GM12878 (cell line): ENCODE data around the gene SPAG16. TPM values are rescaled to one million over a fixed set of nuclear protein-coding genes. Genes with fewer than 3 reads are reported as not detected.

Source experiments
- BRCA1 ChIP-seq: IDR thresholded peaks from 2 replicates; pipeline ENCODE4 v1.6.1; 2011; ENCODE audit warnings: low read depth, low read length, improper control_type of control experiment
- CHD4 ChIP-seq: fragments of 200-600 bp; sonication (generic); IDR thresholded peaks from 2 replicates; pipeline ENCODE4 v1.6.1; 2016; ENCODE audit warnings: mild to moderate bottlenecking
- STAT3 ChIP-seq: IDR thresholded peaks from 2 replicates; pipeline ENCODE4 v1.6.1; 2011; ENCODE audit warnings: low read depth, low read length, improper control_type of control experiment
- polyA plus RNA-seq, 11 experiments: library from polyadenylated mRNA; depleted of rRNA in 4 of 11; unstranded in 6 of 11; stranded (reverse) in 5 of 11; fragments of >200 nt; fragmentation: Nextera tagmentation in 4 of 11; fragmentation: Illumina TruSeq in 1 of 11; extraction: Ambion mirVana in 4 of 11; extraction: Trizol in 1 of 11; gene quantifications; 1 replicate in 1 of 11; 2 replicates in 10 of 11; pipeline versions ENCODE4 v1.2.1 to v1.2.3, GENCODE V29; 2011 to 2016; ENCODE audit warnings: inconsistent platforms in 2 of 11, missing spikeins in 2 of 11, low read depth in 1 of 11
- total RNA-seq, 4 experiments: library from RNA; depleted of rRNA in 3 of 4; stranded (reverse); fragments of >200 nt in 3 of 4; fragmentation: Illumina TruSeq in 1 of 4; extraction: Trizol in 1 of 4; gene quantifications; 2 replicates each; pipeline versions ENCODE4 v1.2.1 to v1.2.3, GENCODE V29; 2013 to 2021
- TF ChIP-seq, protein P1 (sequence below): IDR thresholded peaks from 2 replicates; pipeline ENCODE4 v1.6.1; 2012; ENCODE audit warnings: mild to moderate bottlenecking, low read depth, low read length
- TF ChIP-seq, protein P2 (sequence below): fragments of 450-650 bp; IDR thresholded peaks from 2 replicates; pipeline ENCODE4 v1.6.1; 2016; ENCODE audit warnings: mild to moderate bottlenecking, moderate library complexity, borderline replicate concordance

Gene SPAG16
- total and polyA plus RNA-seq, 10 of the 15 experiments (the other 5 are each of a cell fraction or from before 2014, with no cell fraction given) = 6.0 to 25.0 (median 15.2) TPM

DNA sequence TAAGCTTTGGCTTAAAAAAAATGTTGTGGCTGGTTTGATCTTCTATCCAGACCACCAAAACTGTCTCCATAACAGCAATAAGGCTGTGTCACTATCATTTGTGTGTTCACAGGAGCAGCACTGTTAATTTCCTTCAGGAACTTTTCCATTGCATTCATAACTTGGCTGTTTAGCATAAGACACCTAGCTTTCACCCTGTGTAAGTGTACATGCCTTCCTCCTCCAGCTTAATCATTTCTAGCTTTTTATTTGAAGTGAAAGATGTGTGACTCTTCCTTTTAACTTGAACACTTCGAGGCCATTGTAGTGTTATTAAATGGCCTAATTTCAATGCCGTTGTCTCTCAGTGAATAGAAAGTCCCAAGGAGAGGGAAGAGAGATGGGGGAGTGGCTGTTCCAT lies 773.7 kb downstream of the SPAG16 start (continued):
- TF ChIP-seq, protein P1, sequence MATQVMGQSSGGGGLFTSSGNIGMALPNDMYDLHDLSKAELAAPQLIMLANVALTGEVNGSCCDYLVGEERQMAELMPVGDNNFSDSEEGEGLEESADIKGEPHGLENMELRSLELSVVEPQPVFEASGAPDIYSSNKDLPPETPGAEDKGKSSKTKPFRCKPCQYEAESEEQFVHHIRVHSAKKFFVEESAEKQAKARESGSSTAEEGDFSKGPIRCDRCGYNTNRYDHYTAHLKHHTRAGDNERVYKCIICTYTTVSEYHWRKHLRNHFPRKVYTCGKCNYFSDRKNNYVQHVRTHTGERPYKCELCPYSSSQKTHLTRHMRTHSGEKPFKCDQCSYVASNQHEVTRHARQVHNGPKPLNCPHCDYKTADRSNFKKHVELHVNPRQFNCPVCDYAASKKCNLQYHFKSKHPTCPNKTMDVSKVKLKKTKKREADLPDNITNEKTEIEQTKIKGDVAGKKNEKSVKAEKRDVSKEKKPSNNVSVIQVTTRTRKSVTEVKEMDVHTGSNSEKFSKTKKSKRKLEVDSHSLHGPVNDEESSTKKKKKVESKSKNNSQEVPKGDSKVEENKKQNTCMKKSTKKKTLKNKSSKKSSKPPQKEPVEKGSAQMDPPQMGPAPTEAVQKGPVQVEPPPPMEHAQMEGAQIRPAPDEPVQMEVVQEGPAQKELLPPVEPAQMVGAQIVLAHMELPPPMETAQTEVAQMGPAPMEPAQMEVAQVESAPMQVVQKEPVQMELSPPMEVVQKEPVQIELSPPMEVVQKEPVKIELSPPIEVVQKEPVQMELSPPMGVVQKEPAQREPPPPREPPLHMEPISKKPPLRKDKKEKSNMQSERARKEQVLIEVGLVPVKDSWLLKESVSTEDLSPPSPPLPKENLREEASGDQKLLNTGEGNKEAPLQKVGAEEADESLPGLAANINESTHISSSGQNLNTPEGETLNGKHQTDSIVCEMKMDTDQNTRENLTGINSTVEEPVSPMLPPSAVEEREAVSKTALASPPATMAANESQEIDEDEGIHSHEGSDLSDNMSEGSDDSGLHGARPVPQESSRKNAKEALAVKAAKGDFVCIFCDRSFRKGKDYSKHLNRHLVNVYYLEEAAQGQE = no peak
- TF ChIP-seq CHD4 (no peak), BRCA1 (no peak), STAT3 (no peak)
- TF ChIP-seq, protein P2, sequence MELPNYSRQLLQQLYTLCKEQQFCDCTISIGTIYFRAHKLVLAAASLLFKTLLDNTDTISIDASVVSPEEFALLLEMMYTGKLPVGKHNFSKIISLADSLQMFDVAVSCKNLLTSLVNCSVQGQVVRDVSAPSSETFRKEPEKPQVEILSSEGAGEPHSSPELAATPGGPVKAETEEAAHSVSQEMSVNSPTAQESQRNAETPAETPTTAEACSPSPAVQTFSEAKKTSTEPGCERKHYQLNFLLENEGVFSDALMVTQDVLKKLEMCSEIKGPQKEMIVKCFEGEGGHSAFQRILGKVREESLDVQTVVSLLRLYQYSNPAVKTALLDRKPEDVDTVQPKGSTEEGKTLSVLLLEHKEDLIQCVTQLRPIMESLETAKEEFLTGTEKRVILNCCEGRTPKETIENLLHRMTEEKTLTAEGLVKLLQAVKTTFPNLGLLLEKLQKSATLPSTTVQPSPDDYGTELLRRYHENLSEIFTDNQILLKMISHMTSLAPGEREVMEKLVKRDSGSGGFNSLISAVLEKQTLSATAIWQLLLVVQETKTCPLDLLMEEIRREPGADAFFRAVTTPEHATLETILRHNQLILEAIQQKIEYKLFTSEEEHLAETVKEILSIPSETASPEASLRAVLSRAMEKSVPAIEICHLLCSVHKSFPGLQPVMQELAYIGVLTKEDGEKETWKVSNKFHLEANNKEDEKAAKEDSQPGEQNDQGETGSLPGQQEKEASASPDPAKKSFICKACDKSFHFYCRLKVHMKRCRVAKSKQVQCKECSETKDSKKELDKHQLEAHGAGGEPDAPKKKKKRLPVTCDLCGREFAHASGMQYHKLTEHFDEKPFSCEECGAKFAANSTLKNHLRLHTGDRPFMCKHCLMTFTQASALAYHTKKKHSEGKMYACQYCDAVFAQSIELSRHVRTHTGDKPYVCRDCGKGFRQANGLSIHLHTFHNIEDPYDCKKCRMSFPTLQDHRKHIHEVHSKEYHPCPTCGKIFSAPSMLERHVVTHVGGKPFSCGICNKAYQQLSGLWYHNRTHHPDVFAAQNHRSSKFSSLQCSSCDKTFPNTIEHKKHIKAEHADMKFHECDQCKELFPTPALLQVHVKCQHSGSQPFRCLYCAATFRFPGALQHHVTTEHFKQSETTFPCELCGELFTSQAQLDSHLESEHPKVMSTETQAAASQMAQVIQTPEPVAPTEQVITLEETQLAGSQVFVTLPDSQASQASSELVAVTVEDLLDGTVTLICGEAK = no peak
- TF ChIP-seq, all 136 proteins: peak for 0
